GM21390 (cell line): ENCODE measurements around the gene WDR82.

ENCODE experiments used
- ATAC-seq: cut with Tn5 transposase; IDR thresholded peaks from one replicate; pipeline ENCODE4 v1.9.1; 2021; ENCODE audit not compliant: unreplicated experiment

Gene WDR82

DNA sequence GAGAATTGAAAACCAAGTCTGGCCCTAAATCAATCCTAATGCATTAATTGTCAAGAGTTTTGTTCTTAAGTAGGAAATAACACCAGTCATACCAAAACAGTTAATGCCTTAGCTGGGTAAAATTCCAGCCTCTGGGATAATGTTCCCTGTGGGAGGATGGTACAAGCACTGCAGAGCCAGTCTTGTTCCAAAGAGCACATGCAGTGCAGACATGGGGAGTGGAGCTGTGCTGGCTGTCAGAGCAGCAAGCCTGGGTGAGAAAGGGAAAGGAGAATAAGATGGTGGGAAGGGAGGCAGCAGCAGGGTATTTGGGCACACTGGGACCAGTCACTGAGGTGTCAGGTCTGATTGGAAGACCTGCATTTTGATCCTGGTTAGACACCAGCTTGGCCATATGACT, 68.4 kb downstream of the WDR82 start:
- ATAC-seq = no peak

DNA sequence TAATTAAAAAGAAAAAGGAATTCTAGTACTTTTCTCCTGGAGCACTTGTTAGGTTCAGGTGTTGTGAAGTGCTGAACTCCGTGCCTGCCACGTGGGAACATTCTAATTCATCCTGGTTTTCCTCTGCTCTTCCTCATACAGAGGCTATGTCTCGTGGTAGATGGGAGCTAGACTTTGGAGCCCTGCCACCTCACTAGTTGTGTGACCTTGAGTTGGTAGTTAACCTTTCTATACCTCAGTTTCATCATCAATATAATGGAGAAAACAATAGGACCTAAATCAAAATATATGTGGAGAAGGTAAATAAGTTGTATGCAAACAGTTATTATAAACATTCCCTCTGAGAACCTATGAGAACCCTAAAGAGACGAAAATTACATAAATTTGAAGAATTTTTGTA, 69.9 kb downstream of the WDR82 start:
- ATAC-seq = no peak

DNA sequence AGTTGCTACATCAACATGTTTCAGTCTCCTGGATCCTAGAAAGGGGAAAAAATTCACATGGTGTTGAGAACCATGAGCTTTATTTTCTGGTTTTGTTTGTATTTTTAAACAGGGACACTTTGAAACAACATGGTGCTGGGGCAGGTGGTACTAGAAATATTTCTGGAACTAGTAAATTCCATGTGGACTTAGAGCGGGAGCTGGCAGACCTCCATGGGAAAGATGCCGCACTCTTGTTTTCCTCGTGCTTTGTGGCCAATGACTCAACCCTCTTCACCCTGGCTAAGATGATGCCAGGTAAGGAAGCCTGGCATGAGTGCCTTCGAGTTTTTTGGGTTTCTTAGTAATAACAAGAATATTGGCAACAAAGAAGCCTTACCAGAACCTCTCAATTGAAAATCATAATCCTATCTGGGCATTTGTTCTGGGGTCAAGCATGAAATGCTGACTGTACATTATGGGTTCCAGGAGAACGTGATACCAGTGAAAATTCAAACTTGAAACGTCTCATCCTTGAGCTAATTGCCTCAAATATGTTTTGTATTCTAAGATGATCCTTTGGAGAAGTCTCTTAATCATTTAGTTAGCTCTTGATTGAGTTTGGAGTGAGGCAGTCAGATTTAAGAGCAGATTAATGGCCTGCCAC, 72.6 kb downstream of the WDR82 start:
- no peak for ATAC-seq
